Keratinocyte (primary cell): ENCODE data around the gene SYT1. TPM values are rescaled to one million over a fixed set of nuclear protein-coding genes. Genes with fewer than 3 reads are reported as not detected.

Source experiments
- DNase-seq: peaks from one replicate; pipeline ENCODE4 v3.0.0-alpha.2; 2011; ENCODE audit warnings: low read depth, missing footprints, low spot score
- FAIRE-seq: peaks from 2 replicates; lab custom pipeline; 2011; peaks lifted over from hg19 to GRCh38; lab: Jason Lieb, UNC
- H2AFZ ChIP-seq: 2 replicates; pipeline ENCODE4 v1.6.0; 2012; ENCODE audit warnings: low read length, control low read depth, inconsistent platforms; ENCODE audit not compliant: control insufficient read depth
- H3K27ac ChIP-seq: 2 replicates; pipeline ENCODE4 v1.5.1; 2011; ENCODE audit warnings: low read length; ENCODE audit not compliant: control insufficient read depth, insufficient read depth
- H3K27me3 ChIP-seq: 3 replicates; pipeline ENCODE4 v1.6.0; 2011; ENCODE audit warnings: low read length; ENCODE audit not compliant: control insufficient read depth, insufficient read depth; ENCODE audit errors: extremely low read depth
- H3K36me3 ChIP-seq, 2 experiments: 2 replicates in 1 of 2; 3 replicates in 1 of 2; pipeline ENCODE4 v1.5.1; 2011; ENCODE audit warnings: low read length in 2 of 2, mild to moderate bottlenecking in 1 of 2; ENCODE audit not compliant: control insufficient read depth in 2 of 2, insufficient read depth in 2 of 2; ENCODE audit errors: extremely low read depth in 1 of 2
- H3K4me1 ChIP-seq: 3 replicates; pipeline ENCODE4 v1.5.1; 2011; ENCODE audit warnings: low read length; ENCODE audit not compliant: control insufficient read depth, insufficient read depth; ENCODE audit errors: extremely low read depth
- H3K4me2 ChIP-seq: 3 replicates; pipeline ENCODE4 v1.6.0; 2011; ENCODE audit warnings: low read depth, low read length; ENCODE audit not compliant: control insufficient read depth, insufficient read depth; ENCODE audit errors: extremely low read depth
- H3K4me3 ChIP-seq, 3 experiments: fragments of 200-600 bp in 1 of 3; sonication (generic) in 1 of 3; 2 replicates in 2 of 3; 3 replicates in 1 of 3; pipeline ENCODE4 v1.5.1; 2011 to 2016; ENCODE audit warnings: low read length in 3 of 3, mild to moderate bottlenecking in 3 of 3, control low read depth in 2 of 3, inconsistent platforms in 1 of 3, low read depth in 1 of 3, mixed read lengths in 1 of 3, mixed run types in 1 of 3, moderate library complexity in 1 of 3; ENCODE audit not compliant: control insufficient read depth in 2 of 3, insufficient read depth in 2 of 3; ENCODE audit errors: extremely low read depth in 1 of 3
- H3K79me2 ChIP-seq: 2 replicates; pipeline ENCODE4 v1.6.0; 2012; ENCODE audit warnings: low read length; ENCODE audit not compliant: control insufficient read depth, insufficient read depth
- H3K9ac ChIP-seq: 3 replicates; pipeline ENCODE4 v1.6.0; 2011; ENCODE audit warnings: low read length; ENCODE audit not compliant: control insufficient read depth, insufficient read depth; ENCODE audit errors: extremely low read depth
- H3K9me1 ChIP-seq: 3 replicates; pipeline ENCODE4 v1.6.0; 2011; ENCODE audit warnings: low read length; ENCODE audit not compliant: control insufficient read depth, insufficient read depth; ENCODE audit errors: extremely low read depth
- H3K9me3 ChIP-seq: 2 replicates; pipeline ENCODE4 v1.5.1; 2012; ENCODE audit warnings: low read depth, low read length; ENCODE audit not compliant: control insufficient read depth
- H4K20me1 ChIP-seq: 3 replicates; pipeline ENCODE4 v1.6.0; 2011; ENCODE audit warnings: low read length; ENCODE audit not compliant: control insufficient read depth, insufficient read depth; ENCODE audit errors: extremely low read depth
- CTCF ChIP-seq, 3 experiments: IDR thresholded peaks in 1 of 3; conservative IDR thresholded peaks in 1 of 3; optimal IDR thresholded peaks in 1 of 3; 2 replicates in 2 of 3; 3 replicates in 1 of 3; pipeline versions ENCODE3 to v1.5.1; 2011; ENCODE audit warnings: low read length in 3 of 3, mild to moderate bottlenecking in 3 of 3, moderate library complexity in 2 of 3, control low read depth in 1 of 3, inconsistent platforms in 1 of 3; ENCODE audit not compliant: insufficient read depth in 2 of 3; ENCODE audit errors: extremely low read depth in 1 of 3
- EZH2 ChIP-seq: IDR thresholded peaks from one replicate; pipeline ENCODE4 v1.6.1; 2012; ENCODE audit warnings: inconsistent platforms, mild to moderate bottlenecking, low read length, moderate library complexity
- dilution Hi-C: fragments of 300-500 bp; cut with MboI; formaldehyde crosslinking; loops from one replicate; pipeline ENCODE4 v1.7.0; 2020; ENCODE audit warnings: low sequenced_read_pairs; ENCODE audit not compliant: extremely low pct_ligation_motif_present
- polyA plus RNA-seq, 5 experiments: library from polyadenylated mRNA; depleted of rRNA in 3 of 5; stranded (reverse) in 3 of 5; stranded (forward) in 1 of 5; unstranded in 1 of 5; fragments of >200 nt; gene quantifications; 1 replicate in 1 of 5; 2 replicates in 3 of 5; 3 replicates in 1 of 5; pipeline versions ENCODE4 v1.2.1 to v1.2.3, GENCODE V29; 2011 to 2012; ENCODE audit warnings: missing spikeins in 2 of 5, low read depth in 1 of 5, low replicate concordance in 1 of 5

Gene SYT1
- polyA plus RNA-seq, 1 donor (not counting 4 experiments of a cell fraction or from before 2014, with no cell fraction given): 6.1 TPM

- Histone ChIP-seq H3K36me3 (no peaks in the 10 kb centered on the region), H3K27ac (no peak overlapping the region), H3K79me2 (no peaks in the 10 kb centered on the region), H3K4me1 (no peaks in the 10 kb centered on the region), H3K4me2 (no peak overlapping the region), H4K20me1 (no peaks in the 10 kb centered on the region), H2AFZ (no peak overlapping the region), H3K9me3 (no peaks in the 10 kb centered on the region), H3K27me3 (no peaks in the 10 kb centered on the region), H3K9me1 (no peaks in the 10 kb centered on the region), H3K9ac (no peak overlapping the region), H3K4me3 (no peak overlapping the region)
- dilution Hi-C loops: no loop called here
- FAIRE-seq: no peak
- no peak for TF ChIP-seq EZH2
- TF ChIP-seq CTCF (optimal IDR thresholded peaks at IDR 0.05 in 1 of 3, IDR thresholded peaks at IDR 0.05 in 1 of 3, conservative IDR thresholded peaks at IDR 0.05 in 1 of 3; ENCODE audit: extremely low read depth in 1 of 3, insufficient read depth in 2 of 3, low read length in 3 of 3): no peak
- no peak for DNase-seq
These were observed 486.7 kb downstream of the SYT1 start for GRCh38 chr12:79351251-79351650.

GRCh38 chr12:79356216-79356615 is 491.6 kb downstream of the SYT1 start:
- Histone ChIP-seq H3K9me1 (peaks cover 3% of the 10 kb centered on the region), H2AFZ (no peak overlapping the region), H3K9me3 (no peaks in the 10 kb centered on the region), H3K27me3 (no peaks in the 10 kb centered on the region), H3K9ac (no peak overlapping the region), H3K4me1 (no peaks in the 10 kb centered on the region), H3K4me3 (no peak overlapping the region), H4K20me1 (no peaks in the 10 kb centered on the region), H3K4me2 (no peak overlapping the region), H3K79me2 (no peaks in the 10 kb centered on the region), H3K27ac (no peak overlapping the region), H3K36me3 (no peaks in the 10 kb centered on the region)
- FAIRE-seq (no peak), DNase-seq (no peak)
- dilution Hi-C loops: no loop called here
- TF ChIP-seq CTCF (optimal IDR thresholded peaks at IDR 0.05 in 1 of 3, IDR thresholded peaks at IDR 0.05 in 1 of 3, conservative IDR thresholded peaks at IDR 0.05 in 1 of 3; ENCODE audit: extremely low read depth in 1 of 3, insufficient read depth in 2 of 3, low read length in 3 of 3) (no peak), EZH2 (no peak)
